ENCODE measurements around the gene TMEM131L.

TMEM131L gene

GRCh38 chr4:153582954-153583702, 117.0 kb downstream of the TMEM131L start:
- H3K36me3 ChIP-seq (replicated peaks; ENCODE audit: insufficient read depth, low read length) = no peaks in the 10 kb centered on the region
- no peak for DNase-seq
- H3K79me2 ChIP-seq (ENCODE audit: low read length) = no peaks in the 10 kb centered on the region
- no peak overlapping the region for H3K27ac ChIP-seq (ENCODE audit: low read length)
- H3K9me3 ChIP-seq (replicated peaks; ENCODE audit: insufficient read depth, low read length) = no peaks in the 10 kb centered on the region
- H2AFZ ChIP-seq (ENCODE audit: low read length) = no peak overlapping the region
- no peaks in the 10 kb centered on the region for H4K20me1 ChIP-seq (ENCODE audit: insufficient read depth, low read length)
- no peaks in the 10 kb centered on the region for H3F3A ChIP-seq (ENCODE audit: insufficient read depth, low read length)
- no peak overlapping the region for H3K9ac ChIP-seq (ENCODE audit: low read length)
- no peak overlapping the region for H3K4me2 ChIP-seq (ENCODE audit: low read depth, low read length)
- no peak for TF ChIP-seq EZH2phosphoT487 (IDR thresholded peaks at IDR 0.05; ENCODE audit: low read length)
- no peaks in the 10 kb centered on the region for H3K27me3 ChIP-seq (replicated peaks; ENCODE audit: insufficient read depth, low read length)
- H3K9me2 ChIP-seq (replicated peaks; ENCODE audit: insufficient read depth, low read length) = no peaks in the 10 kb centered on the region
- no peak overlapping the region for H3K4me3 ChIP-seq (ENCODE audit: low read length)
- no peaks in the 10 kb centered on the region for H3K4me1 ChIP-seq (ENCODE audit: low read length)

- no peaks in the 10 kb centered on the region for H3F3A ChIP-seq (ENCODE audit: insufficient read depth, low read length)
- H3K79me2 ChIP-seq (ENCODE audit: low read length) = no peaks in the 10 kb centered on the region
These were observed 118.9 kb downstream of the TMEM131L start for GRCh38 chr4:153585026-153585425.

GRCh38 chr4:153589703-153590595, 123.8 kb downstream of the TMEM131L start:
- Histone ChIP-seq H3F3A (ENCODE audit: insufficient read depth, low read length) (no peaks in the 10 kb centered on the region), H3K79me2 (ENCODE audit: low read length) (no peaks in the 10 kb centered on the region), H3K9ac (ENCODE audit: low read length) (no peak overlapping the region), H3K4me1 (ENCODE audit: low read length) (no peaks in the 10 kb centered on the region), H3K36me3 (replicated peaks; ENCODE audit: insufficient read depth, low read length) (no peaks in the 10 kb centered on the region), H3K4me3 (ENCODE audit: low read length) (no peak overlapping the region), H3K4me2 (ENCODE audit: low read depth, low read length) (no peak overlapping the region), H3K27me3 (replicated peaks; ENCODE audit: insufficient read depth, low read length) (no peaks in the 10 kb centered on the region), H3K9me2 (replicated peaks; ENCODE audit: insufficient read depth, low read length) (no peaks in the 10 kb centered on the region), H3K9me3 (replicated peaks; ENCODE audit: insufficient read depth, low read length) (no peaks in the 10 kb centered on the region), H2AFZ (ENCODE audit: low read length) (no peak overlapping the region), H4K20me1 (ENCODE audit: insufficient read depth, low read length) (no peaks in the 10 kb centered on the region), H3K27ac (ENCODE audit: low read length) (no peak overlapping the region)
- TF ChIP-seq CTCF (IDR thresholded peaks at IDR 0.05; ENCODE audit: low read length) (no peak), EZH2 (optimal IDR thresholded peaks at IDR 0.05; ENCODE audit: low read depth, low read length) (no peak), EZH2phosphoT487 (IDR thresholded peaks at IDR 0.05; ENCODE audit: low read length) (no peak)
- DNase-seq = no peak

More at GRCh38 chr4:153585026-153585425, 118.9 kb downstream of the TMEM131L start:
- H3K36me3 ChIP-seq (replicated peaks; ENCODE audit: insufficient read depth, low read length) = no peaks in the 10 kb centered on the region
- H2AFZ ChIP-seq (ENCODE audit: low read length) = no peak overlapping the region
- no peaks in the 10 kb centered on the region for H3K27me3 ChIP-seq (replicated peaks; ENCODE audit: insufficient read depth, low read length)
- DNase-seq = no peak
- no peak overlapping the region for H3K4me2 ChIP-seq (ENCODE audit: low read depth, low read length)
- H3K9ac ChIP-seq (ENCODE audit: low read length) = no peak overlapping the region
- H3K9me2 ChIP-seq (replicated peaks; ENCODE audit: insufficient read depth, low read length) = no peaks in the 10 kb centered on the region
- no peaks in the 10 kb centered on the region for H3K9me3 ChIP-seq (replicated peaks; ENCODE audit: insufficient read depth, low read length)
- no peaks in the 10 kb centered on the region for H3K4me1 ChIP-seq (ENCODE audit: low read length)
- H3K27ac ChIP-seq (ENCODE audit: low read length) = no peak overlapping the region
- no peaks in the 10 kb centered on the region for H4K20me1 ChIP-seq (ENCODE audit: insufficient read depth, low read length)
- H3K4me3 ChIP-seq (ENCODE audit: low read length) = no peak overlapping the region
- TF ChIP-seq EZH2 (optimal IDR thresholded peaks at IDR 0.05; ENCODE audit: low read depth, low read length) = no peak
- TF ChIP-seq CTCF (IDR thresholded peaks at IDR 0.05; ENCODE audit: low read length) = no peak
- TF ChIP-seq EZH2phosphoT487 (IDR thresholded peaks at IDR 0.05; ENCODE audit: low read length) = no peak
